ENCODE results near the gene LRRC75A.

DNA sequence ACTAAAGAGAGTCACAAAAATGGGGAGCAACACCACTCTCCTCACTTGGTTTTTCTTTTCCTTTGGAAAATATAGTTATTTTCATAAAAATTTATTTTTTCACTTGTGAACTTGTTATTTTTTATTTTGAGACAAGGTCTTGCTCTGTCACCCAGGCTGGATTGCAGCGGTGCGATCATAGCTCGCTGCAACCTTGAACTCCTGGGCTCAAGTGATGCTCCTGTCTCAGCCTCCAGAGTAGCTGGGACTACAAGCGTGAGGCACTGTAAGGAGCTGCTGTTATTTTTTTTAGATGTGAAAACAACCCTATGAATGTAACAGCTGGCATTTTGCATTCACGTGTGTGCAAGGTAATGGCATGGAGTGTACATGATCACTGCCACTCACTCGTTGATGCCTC lies 24.9 kb downstream of the LRRC75A start:
- TF ChIP-seq EZH2 (IDR thresholded peaks at IDR 0.05; ENCODE audit: low read depth): no peak
- TF ChIP-seq, protein P1, sequence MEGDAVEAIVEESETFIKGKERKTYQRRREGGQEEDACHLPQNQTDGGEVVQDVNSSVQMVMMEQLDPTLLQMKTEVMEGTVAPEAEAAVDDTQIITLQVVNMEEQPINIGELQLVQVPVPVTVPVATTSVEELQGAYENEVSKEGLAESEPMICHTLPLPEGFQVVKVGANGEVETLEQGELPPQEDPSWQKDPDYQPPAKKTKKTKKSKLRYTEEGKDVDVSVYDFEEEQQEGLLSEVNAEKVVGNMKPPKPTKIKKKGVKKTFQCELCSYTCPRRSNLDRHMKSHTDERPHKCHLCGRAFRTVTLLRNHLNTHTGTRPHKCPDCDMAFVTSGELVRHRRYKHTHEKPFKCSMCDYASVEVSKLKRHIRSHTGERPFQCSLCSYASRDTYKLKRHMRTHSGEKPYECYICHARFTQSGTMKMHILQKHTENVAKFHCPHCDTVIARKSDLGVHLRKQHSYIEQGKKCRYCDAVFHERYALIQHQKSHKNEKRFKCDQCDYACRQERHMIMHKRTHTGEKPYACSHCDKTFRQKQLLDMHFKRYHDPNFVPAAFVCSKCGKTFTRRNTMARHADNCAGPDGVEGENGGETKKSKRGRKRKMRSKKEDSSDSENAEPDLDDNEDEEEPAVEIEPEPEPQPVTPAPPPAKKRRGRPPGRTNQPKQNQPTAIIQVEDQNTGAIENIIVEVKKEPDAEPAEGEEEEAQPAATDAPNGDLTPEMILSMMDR (conservative IDR thresholded peaks at IDR 0.05): no peak
